ENCODE data around the gene LRRC17.
"Not testable (repeated sequence)": the region's sequence is repeated elsewhere in the genome, so short reads cannot be mapped to it uniquely, and the experiment has no call there.

Gene LRRC17

GRCh38 chr7:102942181-102942866 lies 29.5 kb downstream of the LRRC17 start:
- no peak for DNase-seq (ENCODE audit: low read depth in 2 of 2)

- DNase-seq (ENCODE audit: low read depth in 2 of 2): no peak
These were observed 30.1 kb downstream of the LRRC17 start for GRCh38 chr7:102942868-102943267.

- DNase-seq (ENCODE audit: low read depth in 2 of 2): no peak
These were observed 30.8 kb downstream of the LRRC17 start for GRCh38 chr7:102943423-102944169.

- DNase-seq (ENCODE audit: low read depth in 2 of 2): no peak
These were observed 31.4 kb downstream of the LRRC17 start for GRCh38 chr7:102944241-102944640.

GRCh38 chr7:102951839-102952238 lies 39.0 kb downstream of the LRRC17 start:
- no peak for DNase-seq (ENCODE audit: low read depth in 2 of 2)

- DNase-seq (ENCODE audit: low read depth in 2 of 2): no peak
These were observed 40.6 kb downstream of the LRRC17 start for GRCh38 chr7:102953406-102953805.

GRCh38 chr7:102954359-102954758 lies 41.6 kb downstream of the LRRC17 start:
- DNase-seq (ENCODE audit: low read depth in 2 of 2): not testable (repeated sequence)

- DNase-seq (ENCODE audit: low read depth in 2 of 2): not testable (repeated sequence)
These were observed 45.2 kb downstream of the LRRC17 start for GRCh38 chr7:102958004-102958403.

GRCh38 chr7:102961993-102962392 lies 49.2 kb downstream of the LRRC17 start:
- DNase-seq (ENCODE audit: low read depth in 2 of 2): not testable (repeated sequence)

- DNase-seq (ENCODE audit: low read depth in 2 of 2): no peak
These were observed 53.7 kb downstream of the LRRC17 start for GRCh38 chr7:102966465-102966864.

- DNase-seq (ENCODE audit: low read depth in 2 of 2): no peak
These were observed 55.0 kb downstream of the LRRC17 start for GRCh38 chr7:102967798-102968197.

- no peak for DNase-seq (ENCODE audit: low read depth in 2 of 2)
These were observed 60.4 kb downstream of the LRRC17 start for GRCh38 chr7:102973096-102973802.

- DNase-seq (ENCODE audit: low read depth in 2 of 2): no peak
These were observed 61.8 kb downstream of the LRRC17 start for GRCh38 chr7:102974366-102975236.

GRCh38 chr7:102975854-102976253 lies 63.1 kb downstream of the LRRC17 start:
- no peak for DNase-seq (ENCODE audit: low read depth in 2 of 2)

- no peak for DNase-seq (ENCODE audit: low read depth in 2 of 2)
These were observed 63.7 kb downstream of the LRRC17 start for GRCh38 chr7:102976493-102976892.

GRCh38 chr7:102977586-102977985 lies 64.8 kb downstream of the LRRC17 start:
- not testable (repeated sequence) for DNase-seq (ENCODE audit: low read depth in 2 of 2)

GRCh38 chr7:102978284-102978683 lies 65.5 kb downstream of the LRRC17 start:
- no peak for DNase-seq (ENCODE audit: low read depth in 2 of 2)

- no peak for DNase-seq (ENCODE audit: low read depth in 2 of 2)
These were observed 66.9 kb downstream of the LRRC17 start for GRCh38 chr7:102979670-102980069.

GRCh38 chr7:102981451-102981850 lies 68.7 kb downstream of the LRRC17 start:
- no peak for DNase-seq (ENCODE audit: low read depth in 2 of 2)

GRCh38 chr7:102982235-102982634 lies 69.4 kb downstream of the LRRC17 start:
- DNase-seq (ENCODE audit: low read depth in 2 of 2): no peak

GRCh38 chr7:102983602-102984001 lies 70.8 kb downstream of the LRRC17 start:
- DNase-seq (ENCODE audit: low read depth in 2 of 2): no peak
